AG09319 (cell line): ENCODE measurements around the gene PIP4K2A.

ENCODE experiments used
- DNase-seq: peaks from one replicate; pipeline ENCODE4 v3.0.0-alpha.2; 2010; ENCODE audit warnings: low read depth; ENCODE audit errors: extremely low read depth
- CTCF ChIP-seq: IDR thresholded peaks from 2 replicates; pipeline ENCODE4 v1.5.1; 2011; ENCODE audit warnings: low read depth, mild to moderate bottlenecking, inconsistent platforms, low read length, moderate library complexity

Gene PIP4K2A

DNA sequence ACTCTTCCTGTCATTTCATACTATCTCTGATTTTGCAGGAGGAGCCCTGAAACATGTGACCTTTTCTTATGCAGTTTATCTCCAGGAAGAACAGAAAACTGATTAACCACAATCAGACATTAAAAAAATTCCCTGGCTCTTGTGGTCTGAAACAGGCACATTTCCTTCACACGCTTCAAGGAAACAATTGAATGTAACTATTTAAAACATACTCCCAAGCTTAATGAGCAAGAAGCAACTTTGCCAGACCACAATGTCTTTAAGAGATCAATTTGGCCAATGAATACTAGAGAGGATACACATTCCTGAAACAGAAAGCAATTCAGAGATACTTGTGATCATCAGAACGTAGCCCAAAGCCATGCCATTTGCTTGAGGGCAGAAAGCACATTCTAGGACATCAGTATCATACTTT is 65.8 kb downstream of the PIP4K2A start:
- TF ChIP-seq CTCF = no peak
- peak; percentile 59 for DNase-seq

DNA sequence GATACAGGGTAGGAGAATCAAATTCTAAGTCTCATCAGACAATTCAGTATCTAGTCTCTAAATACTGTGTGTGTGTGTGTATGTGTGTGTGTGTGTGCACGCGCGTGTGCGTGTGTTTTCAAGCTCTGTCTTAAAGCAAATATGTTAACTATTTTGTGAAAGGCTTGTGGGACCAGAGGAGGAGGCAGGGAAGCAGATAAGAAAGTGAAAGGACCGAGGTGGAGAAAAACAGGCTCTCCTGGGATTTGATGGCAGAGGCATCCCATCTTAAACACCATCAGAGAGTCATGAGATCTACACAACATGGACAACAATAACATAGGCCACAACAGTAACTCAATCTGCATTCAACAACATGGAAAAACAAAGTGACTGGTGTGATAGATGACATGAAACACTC is 67.1 kb downstream of the PIP4K2A start:
- TF ChIP-seq CTCF = no peak

GRCh38 chr10:22646388-22646853 is 68.0 kb downstream of the PIP4K2A start:
- TF ChIP-seq CTCF = no peak
- no peak for DNase-seq

More for the DNA sequence above, 67.1 kb downstream of the PIP4K2A start:
- DNase-seq = no peak

GRCh38 chr10:22644222-22644621 is 70.2 kb downstream of the PIP4K2A start:
- DNase-seq = no peak
- TF ChIP-seq CTCF = no peak

- DNase-seq = no peak
- TF ChIP-seq CTCF = no peak
Measured at GRCh38 chr10:22643775-22644174, 70.6 kb downstream of the PIP4K2A start.

DNA sequence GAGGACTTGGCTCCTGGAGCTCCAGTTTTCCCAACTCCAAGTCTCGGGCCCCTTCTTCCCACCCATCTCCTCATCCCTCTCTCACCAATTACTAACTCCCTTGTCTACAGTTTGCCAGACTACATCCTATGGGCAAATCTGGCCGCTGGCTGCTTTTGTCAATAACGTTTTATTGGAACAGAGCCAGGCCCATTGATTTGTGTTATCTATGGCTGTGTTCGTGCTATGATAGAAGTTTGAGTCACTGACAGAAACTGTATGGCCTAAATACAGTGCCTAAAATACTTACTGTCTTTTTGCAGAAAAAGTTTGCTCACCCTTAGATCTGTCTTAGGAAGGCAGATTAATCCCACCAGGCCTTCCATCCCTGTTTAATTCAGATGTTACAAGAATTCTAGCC is 71.3 kb downstream of the PIP4K2A start:
- TF ChIP-seq CTCF = no peak
- DNase-seq = no peak

- no peak for DNase-seq
- TF ChIP-seq CTCF = no peak
Measured at GRCh38 chr10:22641743-22642142, 72.6 kb downstream of the PIP4K2A start.
